IPS-18c (cell line): ENCODE data around the gene THSD7B.

Experiments used
- H3K4me3 ChIP-seq: 2 replicates; pipeline ENCODE4 v1.7.0; 2013; ENCODE audit warnings: low read depth, mild to moderate bottlenecking, low read length, moderate library complexity; ENCODE audit not compliant: insufficient read depth
- H3K9me3 ChIP-seq: one replicate; pipeline ENCODE4 v1.6.1; 2013; ENCODE audit warnings: mild to moderate bottlenecking, low read length, moderate library complexity; ENCODE audit not compliant: control insufficient read depth, insufficient read depth

THSD7B gene

GRCh38 chr2:136990316-136990715 is 225.0 kb downstream of the THSD7B start:
- Histone ChIP-seq H3K9me3 (no peaks in the 10 kb centered on the region), H3K4me3 (no peak overlapping the region)

GRCh38 chr2:136994793-136995192 is 229.4 kb downstream of the THSD7B start:
- no peaks in the 10 kb centered on the region for H3K9me3 ChIP-seq
- no peak overlapping the region for H3K4me3 ChIP-seq

- no peaks in the 10 kb centered on the region for H3K9me3 ChIP-seq
- H3K4me3 ChIP-seq = no peak overlapping the region
Measured at GRCh38 chr2:136997557-136997956, 232.2 kb downstream of the THSD7B start.

- no peak overlapping the region for H3K4me3 ChIP-seq
- H3K9me3 ChIP-seq = no peaks in the 10 kb centered on the region
Measured at GRCh38 chr2:137000811-137001210, 235.5 kb downstream of the THSD7B start.

- no peak overlapping the region for H3K4me3 ChIP-seq
Measured at GRCh38 chr2:137002896-137003295, 237.6 kb downstream of the THSD7B start.

GRCh38 chr2:137005210-137005609 is 239.9 kb downstream of the THSD7B start:
- H3K4me3 ChIP-seq = no peak overlapping the region

More at GRCh38 chr2:137002896-137003295, 237.6 kb downstream of the THSD7B start:
- no peaks in the 10 kb centered on the region for H3K9me3 ChIP-seq

GRCh38 chr2:137007938-137008337 is 242.6 kb downstream of the THSD7B start:
- H3K4me3 ChIP-seq = no peak overlapping the region
- no peaks in the 10 kb centered on the region for H3K9me3 ChIP-seq

More at GRCh38 chr2:137005210-137005609, 239.9 kb downstream of the THSD7B start:
- H3K9me3 ChIP-seq = no peaks in the 10 kb centered on the region

- no peak overlapping the region for H3K4me3 ChIP-seq
- H3K9me3 ChIP-seq = no peaks in the 10 kb centered on the region
Measured at GRCh38 chr2:137009953-137010352, 244.6 kb downstream of the THSD7B start.

GRCh38 chr2:137020452-137021196 is 255.3 kb downstream of the THSD7B start:
- no peaks in the 10 kb centered on the region for H3K9me3 ChIP-seq
- no peak overlapping the region for H3K4me3 ChIP-seq

- no peak overlapping the region for H3K4me3 ChIP-seq
- no peaks in the 10 kb centered on the region for H3K9me3 ChIP-seq
Measured at GRCh38 chr2:137021763-137022162, 256.4 kb downstream of the THSD7B start.

- H3K9me3 ChIP-seq = no peaks in the 10 kb centered on the region
Measured at GRCh38 chr2:137023205-137023604, 257.9 kb downstream of the THSD7B start.

GRCh38 chr2:137031731-137032130 is 266.4 kb downstream of the THSD7B start:
- no peak overlapping the region for H3K4me3 ChIP-seq
- no peaks in the 10 kb centered on the region for H3K9me3 ChIP-seq

More at GRCh38 chr2:137023205-137023604, 257.9 kb downstream of the THSD7B start:
- H3K4me3 ChIP-seq = no peak overlapping the region

- Histone ChIP-seq H3K4me3 (no peak overlapping the region), H3K9me3 (no peaks in the 10 kb centered on the region)
Measured at GRCh38 chr2:137036619-137037018, 271.3 kb downstream of the THSD7B start.

GRCh38 chr2:137039482-137040152 is 274.3 kb downstream of the THSD7B start:
- no peaks in the 10 kb centered on the region for H3K9me3 ChIP-seq
- H3K4me3 ChIP-seq = no peak overlapping the region

GRCh38 chr2:137047369-137047768 is 282.0 kb downstream of the THSD7B start:
- no peaks in the 10 kb centered on the region for H3K9me3 ChIP-seq

GRCh38 chr2:137048455-137048854 is 283.1 kb downstream of the THSD7B start:
- H3K4me3 ChIP-seq = no peak overlapping the region
- no peaks in the 10 kb centered on the region for H3K9me3 ChIP-seq

More at GRCh38 chr2:137047369-137047768, 282.0 kb downstream of the THSD7B start:
- no peak overlapping the region for H3K4me3 ChIP-seq

- Histone ChIP-seq H3K4me3 (no peak overlapping the region), H3K9me3 (no peaks in the 10 kb centered on the region)
Measured at GRCh38 chr2:137049518-137049917, 284.2 kb downstream of the THSD7B start.

GRCh38 chr2:137050949-137051348 is 285.6 kb downstream of the THSD7B start:
- no peaks in the 10 kb centered on the region for H3K9me3 ChIP-seq
- H3K4me3 ChIP-seq = no peak overlapping the region
